OCI-LY1 (cell line): ENCODE data around the gene ACBD7.

Source experiments
- H2AFZ ChIP-seq: fragments of 200-600 bp; sonication (generic), shearing (Covaris generic); 2 replicates; pipeline ENCODE4 v1.6.0; 2014; ENCODE audit warnings: antibody characterized with exemption, mild to moderate bottlenecking, low read length
- H3F3A ChIP-seq: fragments of 200-600 bp; sonication (generic), shearing (Covaris generic); 2 replicates; pipeline ENCODE4 v1.6.0; 2014; ENCODE audit warnings: mild to moderate bottlenecking, antibody characterized with exemption, low read length, moderate library complexity; ENCODE audit not compliant: insufficient read depth
- H3K27ac ChIP-seq: fragments of 200-600 bp; sonication (generic); 2 replicates; pipeline ENCODE4 v1.5.1; 2014; ENCODE audit warnings: low read length, mixed run types, mild to moderate bottlenecking, low read depth; ENCODE audit not compliant: poor library complexity, severe bottlenecking
- H3K27me3 ChIP-seq: fragments of 200-600 bp; sonication (generic); 2 replicates; pipeline ENCODE4 v1.6.0; 2014; ENCODE audit warnings: antibody characterized with exemption, mild to moderate bottlenecking, low read length, moderate library complexity; ENCODE audit not compliant: insufficient read depth
- H3K36me3 ChIP-seq: fragments of 200-600 bp; sonication (generic); 2 replicates; pipeline ENCODE4 v1.6.1; 2014; ENCODE audit warnings: mild to moderate bottlenecking, antibody characterized with exemption, low read length, moderate library complexity, mixed read lengths; ENCODE audit not compliant: insufficient read depth
- H3K4me1 ChIP-seq: fragments of 200-600 bp; sonication (generic); 2 replicates; pipeline ENCODE4 v1.5.1; 2014; ENCODE audit warnings: mild to moderate bottlenecking, low read length, moderate library complexity; ENCODE audit not compliant: insufficient read depth, severe bottlenecking
- H3K4me2 ChIP-seq: fragments of 200-600 bp; sonication (generic), shearing (Covaris generic); 2 replicates; pipeline ENCODE4 v1.6.1; 2014; ENCODE audit warnings: low read length
- H3K4me3 ChIP-seq: fragments of 200-600 bp; sonication (generic); 2 replicates; pipeline ENCODE4 v1.5.1; 2014; ENCODE audit warnings: low read length, low read depth, mild to moderate bottlenecking, mixed read lengths; ENCODE audit not compliant: poor library complexity, severe bottlenecking
- H3K79me2 ChIP-seq: fragments of 200-600 bp; shearing (Covaris generic); 2 replicates; pipeline ENCODE4 v1.6.1; 2016; ENCODE audit warnings: mixed run types, low read length, mixed read lengths; ENCODE audit not compliant: insufficient read depth
- H3K9ac ChIP-seq: fragments of 200-600 bp; sonication (generic), shearing (Covaris generic); 2 replicates; pipeline ENCODE4 v1.6.1; 2014; ENCODE audit warnings: mild to moderate bottlenecking, low read length, mixed read lengths
- H3K9me2 ChIP-seq: fragments of 200-600 bp; sonication (generic), shearing (Covaris generic); 2 replicates; pipeline ENCODE4 v1.6.1; 2014; ENCODE audit warnings: low read depth, mild to moderate bottlenecking, low read length, mixed read lengths
- H3K9me3 ChIP-seq: fragments of 200-600 bp; shearing (Covaris generic); 2 replicates; pipeline ENCODE4 v1.6.1; 2014; ENCODE audit warnings: low read length, mixed read lengths
- H4K20me1 ChIP-seq: fragments of 200-600 bp; sonication (generic), shearing (Covaris generic); 2 replicates; pipeline ENCODE4 v1.6.0; 2016; ENCODE audit warnings: mild to moderate bottlenecking, low read length; ENCODE audit not compliant: insufficient read depth
- CTCF ChIP-seq: fragments of 200-600 bp; sonication (generic), shearing (Covaris generic); IDR thresholded peaks from 2 replicates; pipeline ENCODE4 v1.5.1; 2017; ENCODE audit warnings: mild to moderate bottlenecking, antibody characterized with exemption, low read length, moderate library complexity, mixed read lengths
- EZH2 ChIP-seq: fragments of 200-600 bp; sonication (generic), shearing (Covaris generic); IDR thresholded peaks from 2 replicates; pipeline ENCODE4 v1.8.0; 2017; ENCODE audit warnings: borderline replicate concordance, mixed run types, mild to moderate bottlenecking, antibody characterized with exemption, low read length, moderate library complexity, mixed read lengths

ACBD7 gene

GRCh38 chr10:15091418-15091817 lies 2.8 kb upstream of the ACBD7 start:
- H3K4me2 ChIP-seq, result no peak overlapping the region
- no peaks in the 10 kb centered on the region for H4K20me1 ChIP-seq
- H3K27ac ChIP-seq, result no peak overlapping the region
- no peaks in the 10 kb centered on the region for H3K9me3 ChIP-seq
- no peaks in the 10 kb centered on the region for H3F3A ChIP-seq
- no peaks in the 10 kb centered on the region for H3K36me3 ChIP-seq
- peaks cover 8% of the 10 kb centered on the region for H3K4me1 ChIP-seq
- no peaks in the 10 kb centered on the region for H3K9me2 ChIP-seq
- H3K9ac ChIP-seq, result no peak overlapping the region
- no peak overlapping the region for H3K4me3 ChIP-seq
- H3K79me2 ChIP-seq, result no peaks in the 10 kb centered on the region
- no peaks in the 10 kb centered on the region for H3K27me3 ChIP-seq
- no peak for TF ChIP-seq CTCF
- no peak for TF ChIP-seq EZH2
- no peak overlapping the region for H2AFZ ChIP-seq

GRCh38 chr10:15084502-15084922 lies 4.1 kb downstream of the ACBD7 start:
- TF ChIP-seq CTCF (no peak), EZH2 (no peak)
- Histone ChIP-seq H3K4me1 (peaks cover 9% of the 10 kb centered on the region), H3K36me3 (no peaks in the 10 kb centered on the region), H3K4me2 (no peak overlapping the region), H3K79me2 (no peaks in the 10 kb centered on the region), H3K27ac (no peak overlapping the region), H3K9me2 (no peaks in the 10 kb centered on the region), H3F3A (no peaks in the 10 kb centered on the region), H3K4me3 (no peak overlapping the region), H4K20me1 (no peaks in the 10 kb centered on the region), H3K9ac (no peak overlapping the region), H2AFZ (no peak overlapping the region), H3K27me3 (no peaks in the 10 kb centered on the region), H3K9me3 (no peaks in the 10 kb centered on the region)

GRCh38 chr10:15083674-15084501 lies 4.7 kb downstream of the ACBD7 start:
- Histone ChIP-seq H3K4me1 (peaks cover 9% of the 10 kb centered on the region), H3K79me2 (no peaks in the 10 kb centered on the region), H3K9me2 (no peaks in the 10 kb centered on the region), H2AFZ (no peak overlapping the region), H4K20me1 (no peaks in the 10 kb centered on the region), H3K4me2 (no peak overlapping the region), H3K27ac (no peak overlapping the region), H3K9ac (no peak overlapping the region), H3K4me3 (no peak overlapping the region), H3K27me3 (no peaks in the 10 kb centered on the region), H3K9me3 (no peaks in the 10 kb centered on the region), H3K36me3 (no peaks in the 10 kb centered on the region), H3F3A (no peaks in the 10 kb centered on the region)
- TF ChIP-seq EZH2, result no peak
- TF ChIP-seq CTCF, result no peak
